ENCODE data around the gene RAB11FIP4. TPM values are rescaled to one million over a fixed set of nuclear protein-coding genes. Genes with fewer than 3 reads are reported as not detected.
"Not testable (repeated sequence)": the region's sequence is repeated elsewhere in the genome, so short reads cannot be mapped to it uniquely, and the experiment has no call there.

Gene RAB11FIP4
- total and polyA plus RNA-seq, 7 donors, result 0.66 to 32.5 (median 1.8) TPM

DNA sequence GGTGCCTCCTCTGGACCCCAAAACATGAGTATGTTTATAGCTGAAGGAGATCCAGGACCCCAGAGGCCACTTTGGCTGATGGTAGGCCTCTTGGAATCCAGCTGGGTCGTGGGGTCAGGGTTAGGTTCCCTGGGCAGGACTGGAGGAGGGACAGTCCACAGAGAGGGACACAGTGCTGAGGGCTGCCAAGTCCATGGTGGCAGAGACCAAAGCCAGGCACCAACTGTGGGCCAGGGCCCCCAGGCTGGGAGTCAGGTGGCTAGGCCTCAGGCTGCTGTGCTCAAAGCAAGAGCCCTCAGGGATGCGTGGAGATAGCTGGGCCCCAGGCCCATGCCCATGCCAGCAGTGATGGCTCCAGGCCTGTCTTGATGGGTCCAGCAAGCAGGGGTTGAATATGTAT lies 44.1 kb downstream of the RAB11FIP4 start:
- H3K36me3 ChIP-seq, result no peaks in the 10 kb centered on the region
- no peak overlapping the region for H3K27ac ChIP-seq
- peaks cover 0 to 7% (median 7%) of the 10 kb centered on the region in 3 donors for H3K27me3 ChIP-seq
- no peak overlapping the region for H3K4me3 ChIP-seq
- TF ChIP-seq, protein P1, sequence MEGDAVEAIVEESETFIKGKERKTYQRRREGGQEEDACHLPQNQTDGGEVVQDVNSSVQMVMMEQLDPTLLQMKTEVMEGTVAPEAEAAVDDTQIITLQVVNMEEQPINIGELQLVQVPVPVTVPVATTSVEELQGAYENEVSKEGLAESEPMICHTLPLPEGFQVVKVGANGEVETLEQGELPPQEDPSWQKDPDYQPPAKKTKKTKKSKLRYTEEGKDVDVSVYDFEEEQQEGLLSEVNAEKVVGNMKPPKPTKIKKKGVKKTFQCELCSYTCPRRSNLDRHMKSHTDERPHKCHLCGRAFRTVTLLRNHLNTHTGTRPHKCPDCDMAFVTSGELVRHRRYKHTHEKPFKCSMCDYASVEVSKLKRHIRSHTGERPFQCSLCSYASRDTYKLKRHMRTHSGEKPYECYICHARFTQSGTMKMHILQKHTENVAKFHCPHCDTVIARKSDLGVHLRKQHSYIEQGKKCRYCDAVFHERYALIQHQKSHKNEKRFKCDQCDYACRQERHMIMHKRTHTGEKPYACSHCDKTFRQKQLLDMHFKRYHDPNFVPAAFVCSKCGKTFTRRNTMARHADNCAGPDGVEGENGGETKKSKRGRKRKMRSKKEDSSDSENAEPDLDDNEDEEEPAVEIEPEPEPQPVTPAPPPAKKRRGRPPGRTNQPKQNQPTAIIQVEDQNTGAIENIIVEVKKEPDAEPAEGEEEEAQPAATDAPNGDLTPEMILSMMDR (IDR thresholded peaks at IDR 0.05), result no peak
- TF ChIP-seq EP300 (IDR thresholded peaks at IDR 0.05) (no peak), POLR2AphosphoS5 (IDR thresholded peaks at IDR 0.05) (no peak)
- H3K4me1 ChIP-seq, result peaks cover 0 to 5% (median 0%) of the 10 kb centered on the region in 4 donors
- no peaks in the 10 kb centered on the region for H3K9me3 ChIP-seq
- 60 to 75% methylated on average over 2 of the region's 2 CpGs for WGBS, 2 donors
- DNase-seq, result no peak
- intact Hi-C loops (cut with DNase I), result no loop called here

DNA sequence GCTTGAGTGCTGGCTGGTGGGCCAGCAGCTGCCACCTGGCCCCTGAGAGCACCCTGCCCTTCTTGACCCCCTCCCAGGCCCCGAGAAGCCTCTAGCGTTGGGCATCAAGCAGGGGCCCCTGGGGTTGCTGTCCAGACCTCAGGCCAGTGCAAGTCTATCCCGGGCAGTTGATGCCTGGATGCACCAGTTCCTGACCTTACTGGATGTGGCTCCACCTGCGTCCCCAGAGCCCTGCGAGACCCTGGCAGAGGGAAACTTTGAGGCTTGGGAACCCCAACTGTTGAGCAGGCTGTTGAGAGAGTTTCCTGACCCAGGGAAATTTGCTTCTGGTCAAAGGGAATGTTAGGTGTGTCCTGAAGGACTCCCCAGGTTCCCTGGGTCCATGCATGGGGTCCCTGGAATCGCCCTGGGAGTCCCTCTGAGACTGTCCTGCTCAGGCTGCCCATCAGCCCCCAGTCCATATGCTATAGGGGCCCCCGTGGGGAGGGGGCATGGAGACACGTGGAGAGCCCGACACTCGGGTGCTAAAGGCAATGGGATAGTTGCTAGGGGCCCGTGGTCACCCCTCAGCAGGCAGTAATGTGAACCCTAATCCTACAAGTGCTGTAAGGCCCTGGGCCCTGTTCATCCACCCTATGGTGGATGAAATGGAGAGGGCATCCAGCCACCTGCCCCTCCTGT lies 46.4 kb downstream of the RAB11FIP4 start:
- TF ChIP-seq POLR2AphosphoS5 (IDR thresholded peaks at IDR 0.05) (no peak), EP300 (IDR thresholded peaks at IDR 0.05) (no peak), POLR2A (IDR thresholded peaks at IDR 0.05) (no peak)
- TF ChIP-seq, protein P1 (IDR thresholded peaks at IDR 0.05), result no peak

DNA sequence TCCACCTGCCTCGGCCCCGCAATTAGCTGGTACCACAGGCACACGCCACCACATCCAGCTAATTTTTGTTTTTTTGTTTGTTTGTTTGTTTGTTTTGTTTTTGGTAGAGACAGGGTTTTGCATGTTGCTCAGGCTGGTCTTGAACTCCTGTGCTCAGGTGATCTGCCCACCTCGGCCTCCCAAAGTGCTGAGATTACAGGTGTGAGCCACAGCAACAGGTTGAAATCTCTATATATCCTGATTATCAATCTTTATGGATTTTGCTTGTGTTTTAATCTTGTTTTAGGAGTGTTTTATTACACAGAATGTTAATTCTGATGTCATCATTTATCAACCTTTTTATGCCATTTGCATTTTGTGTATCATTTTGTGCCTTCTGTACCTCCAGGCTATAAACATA lies 48.2 kb downstream of the RAB11FIP4 start:
- 87 to 93% methylated on average over 4 of the region's 4 CpGs for WGBS, 2 donors
- TF ChIP-seq POLR2AphosphoS5 (IDR thresholded peaks at IDR 0.05), result no peak
- no peak for TF ChIP-seq EP300 (IDR thresholded peaks at IDR 0.05)
- no peak for TF ChIP-seq POLR2A (IDR thresholded peaks at IDR 0.05)
- TF ChIP-seq, protein P1 (IDR thresholded peaks at IDR 0.05), result no peak
- H3K27me3 ChIP-seq, result no peaks in the 10 kb centered on the region
- H3K27ac ChIP-seq, result no peak overlapping the region
- peaks cover 0 to 5% (median 0%) of the 10 kb centered on the region in 4 donors for H3K4me1 ChIP-seq
- no peaks in the 10 kb centered on the region for H3K9me3 ChIP-seq
- no peak overlapping the region for H3K4me3 ChIP-seq
- no peaks in the 10 kb centered on the region for H3K36me3 ChIP-seq
- intact Hi-C loops (cut with DNase I), result no loop called here
- no peak for DNase-seq

More for the DNA sequence above, 46.4 kb downstream of the RAB11FIP4 start:
- Histone ChIP-seq H3K27ac (no peak overlapping the region), H3K36me3 (no peaks in the 10 kb centered on the region), H3K9me3 (no peaks in the 10 kb centered on the region), H3K27me3 (no peaks in the 10 kb centered on the region), H3K4me3 (no peak overlapping the region), H3K4me1 (peaks cover 0 to 5% (median 0%) of the 10 kb centered on the region in 4 donors)
- 60 to 69% methylated on average over 11 of the region's 11 CpGs for WGBS, 2 donors
- intact Hi-C loops (cut with DNase I), result loop anchor here (1.0 to 2.0 kb wide), 5 partner anchors 87 to 569 kb away; partner anchors contain the start of genes LRRC37B and UTP6
- no peak for DNase-seq

DNA sequence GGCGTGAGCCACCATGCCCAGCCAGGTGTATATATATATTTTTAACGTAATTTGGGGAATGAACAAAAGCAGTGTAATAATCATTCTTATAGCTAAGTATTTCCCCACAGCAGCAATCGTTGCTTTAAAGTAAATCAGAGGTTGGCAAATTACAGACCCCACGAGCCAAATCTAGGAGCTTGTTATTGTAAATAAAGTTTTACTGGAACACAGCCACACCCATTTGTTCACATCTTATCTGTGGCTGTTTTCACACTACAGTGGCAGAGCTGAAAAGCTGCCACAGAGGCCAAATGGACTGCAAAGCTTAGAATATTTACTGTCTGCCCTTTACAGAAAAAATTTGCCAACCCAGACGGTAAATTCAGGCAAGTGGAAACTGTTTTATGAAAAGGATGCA lies 50.8 kb downstream of the RAB11FIP4 start:
- no peak for TF ChIP-seq POLR2AphosphoS5 (IDR thresholded peaks at IDR 0.05)
- no peak for TF ChIP-seq POLR2A (IDR thresholded peaks at IDR 0.05)
- TF ChIP-seq EP300 (IDR thresholded peaks at IDR 0.05), result no peak
- TF ChIP-seq, protein P1 (IDR thresholded peaks at IDR 0.05), result no peak
- WGBS, 2 donors, result 51 to 73% methylated on average over 5 of the region's 5 CpGs
- Histone ChIP-seq H3K27me3 (no peaks in the 10 kb centered on the region), H3K4me3 (no peak overlapping the region), H3K9me3 (no peaks in the 10 kb centered on the region), H3K4me1 (peaks cover 0 to 4% (median 0%) of the 10 kb centered on the region in 4 donors), H3K36me3 (no peaks in the 10 kb centered on the region), H3K27ac (no peak overlapping the region)
- intact Hi-C loops (cut with DNase I), result no loop called here
- no peak for DNase-seq

DNA sequence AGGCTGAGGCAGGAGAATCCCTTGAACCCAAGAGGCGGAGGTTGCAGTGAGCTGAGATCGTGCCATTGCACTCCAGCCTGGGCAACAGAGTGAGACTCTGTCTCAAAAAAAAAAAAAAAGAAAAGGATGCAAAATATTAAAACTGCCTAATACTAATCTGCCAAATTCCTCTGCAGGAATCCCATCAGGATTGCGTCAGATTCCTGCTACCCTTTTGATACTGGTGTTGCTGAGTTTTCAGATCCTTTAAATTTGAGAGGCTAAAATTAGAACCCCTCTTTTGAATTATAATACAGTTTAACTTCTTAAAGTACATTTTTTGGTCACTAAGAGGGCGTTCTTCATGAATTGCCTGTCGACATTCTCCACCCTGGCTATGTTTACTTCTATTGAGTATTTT lies 51.4 kb downstream of the RAB11FIP4 start:
- 86 to 91% methylated on average over 5 of the region's 5 CpGs for WGBS, 2 donors
- DNase-seq; H3K9me3 ChIP-seq; H3K4me1 ChIP-seq; H3K4me3 ChIP-seq; H3K36me3 ChIP-seq; H3K27ac ChIP-seq; H3K27me3 ChIP-seq; intact Hi-C loops (cut with DNase I): not testable (repeated sequence)
